ENCODE data around the gene CARD19.

DNA sequence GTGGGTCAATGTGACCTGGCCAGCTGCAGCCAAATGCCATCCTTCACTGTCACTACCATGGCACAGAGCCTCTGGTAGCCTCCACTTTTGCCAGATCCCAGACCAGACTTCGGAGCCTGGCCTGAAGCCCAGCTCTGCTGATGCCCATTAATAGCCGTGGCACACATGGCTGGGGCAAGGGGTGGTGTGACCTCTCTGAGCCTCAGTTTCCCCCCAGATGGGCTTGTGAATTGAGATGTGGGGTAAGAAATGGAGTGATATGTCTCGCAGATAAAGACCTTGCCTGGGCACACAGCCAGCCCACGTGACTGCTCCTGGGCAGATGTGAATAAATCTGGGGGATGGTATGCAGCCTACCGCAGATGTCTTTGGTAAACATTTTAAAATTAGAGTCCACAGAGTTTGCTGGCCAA, 23.6 kb upstream of the CARD19 start:
- TF ChIP-seq, protein P1, sequence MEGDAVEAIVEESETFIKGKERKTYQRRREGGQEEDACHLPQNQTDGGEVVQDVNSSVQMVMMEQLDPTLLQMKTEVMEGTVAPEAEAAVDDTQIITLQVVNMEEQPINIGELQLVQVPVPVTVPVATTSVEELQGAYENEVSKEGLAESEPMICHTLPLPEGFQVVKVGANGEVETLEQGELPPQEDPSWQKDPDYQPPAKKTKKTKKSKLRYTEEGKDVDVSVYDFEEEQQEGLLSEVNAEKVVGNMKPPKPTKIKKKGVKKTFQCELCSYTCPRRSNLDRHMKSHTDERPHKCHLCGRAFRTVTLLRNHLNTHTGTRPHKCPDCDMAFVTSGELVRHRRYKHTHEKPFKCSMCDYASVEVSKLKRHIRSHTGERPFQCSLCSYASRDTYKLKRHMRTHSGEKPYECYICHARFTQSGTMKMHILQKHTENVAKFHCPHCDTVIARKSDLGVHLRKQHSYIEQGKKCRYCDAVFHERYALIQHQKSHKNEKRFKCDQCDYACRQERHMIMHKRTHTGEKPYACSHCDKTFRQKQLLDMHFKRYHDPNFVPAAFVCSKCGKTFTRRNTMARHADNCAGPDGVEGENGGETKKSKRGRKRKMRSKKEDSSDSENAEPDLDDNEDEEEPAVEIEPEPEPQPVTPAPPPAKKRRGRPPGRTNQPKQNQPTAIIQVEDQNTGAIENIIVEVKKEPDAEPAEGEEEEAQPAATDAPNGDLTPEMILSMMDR (IDR thresholded peaks at IDR 0.05; ENCODE audit: low read length) = no peak
- TF ChIP-seq EZH2 (optimal IDR thresholded peaks at IDR 0.05; ENCODE audit: low read depth, low read length) = no peak
- TF ChIP-seq EZH2phosphoT487 (IDR thresholded peaks at IDR 0.05; ENCODE audit: low read length) = no peak

Measured in MM.1S (cell line).